Sigmoid colon (tissue), 7 donors: ENCODE measurements around the gene CGB8. TPM values are rescaled to one million over a fixed set of nuclear protein-coding genes. Genes with fewer than 3 reads are reported as not detected.
"Not testable (repeated sequence)": the region's sequence is repeated elsewhere in the genome, so short reads cannot be mapped to it uniquely, and the experiment has no call there.

Source experiments
- DNase-seq: peaks from one replicate; pipeline ENCODE4 v3.0.0-alpha.2; 2019
- H3K27ac ChIP-seq, 4 donors: fragments of 200-600 bp; sonication (generic); one replicate each; pipeline ENCODE4 v1.5.1; 2016 to 2019; ENCODE audit warnings: mild to moderate bottlenecking in 1 of 4
- H3K27me3 ChIP-seq, 3 donors: fragments of 200-600 bp; sonication (generic); one replicate each; pipeline ENCODE4 v1.5.1; 2019; ENCODE audit warnings: mild to moderate bottlenecking in 1 of 3
- H3K36me3 ChIP-seq, 4 donors: fragments of 200-600 bp; sonication (generic); one replicate each; pipeline ENCODE4 v1.5.1; 2016 to 2019
- H3K4me1 ChIP-seq, 4 donors: fragments of 200-600 bp; sonication (generic); one replicate each; pipeline ENCODE4 v1.5.1; 2017 to 2019
- H3K4me3 ChIP-seq, 4 donors: fragments of 200-600 bp; sonication (generic); one replicate each; pipeline ENCODE4 v1.5.1; 2017 to 2019; ENCODE audit warnings: mild to moderate bottlenecking in 2 of 4, moderate library complexity in 1 of 4
- H3K9me3 ChIP-seq, 4 donors: fragments of 200-600 bp in 3 of 4; sonication (generic) in 3 of 4; one replicate each; pipeline versions ENCODE4 v1.5.1 to v1.6.1; 2013 to 2019
- CTCF ChIP-seq, 4 experiments: fragments of 450-650 bp in 3 of 4; fragments of 200-600 bp in 1 of 4; IDR thresholded peaks; one replicate each; pipeline ENCODE4 v1.5.1; 2016 to 2019; ENCODE audit warnings: antibody characterized with exemption in 4 of 4, mild to moderate bottlenecking in 3 of 4, moderate library complexity in 2 of 4
- EP300 ChIP-seq, 4 donors: sonication (generic); formaldehyde crosslinking; IDR thresholded peaks; one replicate each; pipeline ENCODE4 v1.6.1; 2017; ENCODE audit warnings: antibody characterized with exemption in 4 of 4
- POLR2A ChIP-seq, 2 donors: fragments of 450-650 bp; IDR thresholded peaks; one replicate each; pipeline ENCODE4 v1.6.1; 2016; ENCODE audit warnings: antibody characterized with exemption in 2 of 2, mild to moderate bottlenecking in 2 of 2, moderate library complexity in 2 of 2
- POLR2AphosphoS5 ChIP-seq, 4 donors: sonication (generic); formaldehyde crosslinking; IDR thresholded peaks; one replicate each; pipeline ENCODE4 v1.6.1; 2017; ENCODE audit warnings: antibody characterized with exemption in 4 of 4
- WGBS, 2 donors: extraction: QIAGEN DNeasy Blood & Tissue Kit; methylation state at CpG; one replicate each; pipeline ENCODE4 v1.1.7; 2013; 5-methylcytosine and 5-hydroxymethylcytosine counted together
- intact Hi-C: fragments of 100-400 bp; cut with DNase I; formaldehyde crosslinking; loops from one replicate; pipeline ENCODE4 v1.15.1; 2023
- polyA plus RNA-seq, 3 donors: library from polyadenylated mRNA; stranded (reverse); fragments of 200-250 nt; gene quantifications; one replicate each; pipeline ENCODE4 v1.2.3, GENCODE V29; 2013
- total RNA-seq, 4 donors: library from RNA; depleted of rRNA; stranded (reverse); fragments of >200 nt; gene quantifications; one replicate each; pipeline ENCODE4 v1.1.0, GENCODE V29; 2016
- donor health status: healthy with polysubstance abuse.
- donor health status: Bipolar disorder and iron deficiency.
- donor health status: healthy.

CGB8 gene
- total and polyA plus RNA-seq, 7 donors, result not detected

GRCh38 chr19:49061000-49061399 lies 12.1 kb upstream of the CGB8 start:
- Histone ChIP-seq H3K27ac (no peak overlapping the region), H3K36me3 (no peaks in the 10 kb centered on the region), H3K4me3 (no peak overlapping the region), H3K27me3 (peaks cover 25 to 80% (median 54%) of the 10 kb centered on the region in 3 donors), H3K9me3 (no peaks in the 10 kb centered on the region), H3K4me1 (peaks cover 0 to 31% (median 26%) of the 10 kb centered on the region in 4 donors)
- no peak for DNase-seq
- TF ChIP-seq EP300 (IDR thresholded peaks at IDR 0.05) (no peak), CTCF (IDR thresholded peaks at IDR 0.05) (no peak), POLR2A (IDR thresholded peaks at IDR 0.05) (no peak), POLR2AphosphoS5 (IDR thresholded peaks at IDR 0.05) (no peak)
- intact Hi-C loops, result no loop called here
- 93 to 94% methylated on average over 2 of the region's 2 CpGs for WGBS, 2 donors

GRCh38 chr19:49059053-49059452 lies 10.1 kb upstream of the CGB8 start:
- no peak for TF ChIP-seq CTCF (IDR thresholded peaks at IDR 0.05)
- 56 to 60% methylated on average over 9 of the region's 9 CpGs for WGBS, 2 donors
- no peaks in the 10 kb centered on the region for H3K36me3 ChIP-seq
- H3K9me3 ChIP-seq, result no peaks in the 10 kb centered on the region
- H3K4me3 ChIP-seq, result no peak overlapping the region
- intact Hi-C loops, result no loop called here
- DNase-seq, result no peak
- no peak overlapping the region for H3K27ac ChIP-seq
- H3K4me1 ChIP-seq, result peaks cover 0 to 25% (median 21%) of the 10 kb centered on the region in 4 donors
- H3K27me3 ChIP-seq, result peaks cover 18 to 60% (median 36%) of the 10 kb centered on the region in 3 donors

- Histone ChIP-seq H3K4me1 (peaks cover 0 to 25% (median 21%) of the 10 kb centered on the region in 4 donors), H3K4me3 (no peak overlapping the region), H3K9me3 (no peaks in the 10 kb centered on the region), H3K27me3 (peaks cover 18 to 55% (median 31%) of the 10 kb centered on the region in 3 donors), H3K36me3 (no peaks in the 10 kb centered on the region), H3K27ac (no peak overlapping the region)
- no peak for TF ChIP-seq EP300 (IDR thresholded peaks at IDR 0.05)
- no peak for TF ChIP-seq POLR2AphosphoS5 (IDR thresholded peaks at IDR 0.05)
- TF ChIP-seq POLR2A (IDR thresholded peaks at IDR 0.05), result no peak
- no peak for TF ChIP-seq CTCF (IDR thresholded peaks at IDR 0.05)
- intact Hi-C loops, result no loop called here
- 41 to 43% methylated on average over 10 of the region's 10 CpGs for WGBS, 2 donors
- no peak for DNase-seq
Measured at GRCh38 chr19:49058562-49058961, 9.7 kb upstream of the CGB8 start.

GRCh38 chr19:49057636-49058234 lies 8.8 kb upstream of the CGB8 start, which contains the start of gene CGB7:
Gene CGB7, minus strand, starts transcription at chr19:49057749. Its CDS starts 2,374 bp downstream, at chr19:49055375.
- no peaks in the 10 kb centered on the region for H3K9me3 ChIP-seq
- DNase-seq, result peak; percentile 79
- no peaks in the 10 kb centered on the region for H3K36me3 ChIP-seq
- peaks cover 0 to 25% (median 21%) of the 10 kb centered on the region in 4 donors for H3K4me1 ChIP-seq
- peak within 1 kb of the TSS; percentile 29 to 54 (median 48) for H3K4me3 ChIP-seq
- intact Hi-C loops, result no loop called here
- no peak within 1 kb of the TSS for H3K27ac ChIP-seq
- peaks cover 18 to 47% (median 24%) of the 10 kb centered on the region in 3 donors for H3K27me3 ChIP-seq
- WGBS, 2 donors, result 4 to 6% methylated on average over 38 of the region's 38 CpGs
- TF ChIP-seq CTCF (IDR thresholded peaks at IDR 0.05) (no peak), EP300 (IDR thresholded peaks at IDR 0.05) (no peak), POLR2AphosphoS5 (IDR thresholded peaks at IDR 0.05) (no peak), POLR2A (IDR thresholded peaks at IDR 0.05) (no peak)

GRCh38 chr19:49056902-49057596 lies 8.1 kb upstream of the CGB8 start:
- H3K36me3 ChIP-seq, H3K27ac ChIP-seq, H3K9me3 ChIP-seq, intact Hi-C loops, DNase-seq: not testable (repeated sequence)
- peaks cover 0 to 25% (median 21%) of the 10 kb centered on the region in 4 donors for H3K4me1 ChIP-seq
- WGBS, 2 donors, result 3 to 5% methylated on average over 34 of the region's 34 CpGs
- peak overlapping the region; percentile 29 to 54 (median 48) for H3K4me3 ChIP-seq
- H3K27me3 ChIP-seq, result peaks cover 18 to 40% (median 23%) of the 10 kb centered on the region in 3 donors
